SW 1271 (cell line): ENCODE measurements around the gene H2BW2.
"Not testable (repeated sequence)": the region's sequence is repeated elsewhere in the genome, so short reads cannot be mapped to it uniquely, and the experiment has no call there.

ENCODE experiments used
- DNase-seq, 2 experiments: peaks; one replicate each; lab custom pipeline; 2025; lab: John Stamatoyannopoulos, UW

H2BW2 gene

GRCh38 chrX:104039689-104040505 lies at the start of gene H2BW2:
Gene H2BW2 (plus strand): TSS chrX:104039956. CDS start chrX:104039995, 39 bp downstream.
- no peak for DNase-seq

GRCh38 chrX:103999234-103999633 lies 40.5 kb upstream of the H2BW2 start:
- no peak for DNase-seq

- DNase-seq, result no peak
Observed at GRCh38 chrX:104008831-104009230, 30.9 kb upstream of the H2BW2 start.

- no peak for DNase-seq
Observed at GRCh38 chrX:104013158-104013557, 26.6 kb upstream of the H2BW2 start.

- DNase-seq, result no peak
Observed at GRCh38 chrX:104013606-104014005, 26.1 kb upstream of the H2BW2 start, which contains the start of gene H2BW1. Gene H2BW1 (minus strand): TSS chrX:104013708. CDS start chrX:104013576, 132 bp downstream.

GRCh38 chrX:104015576-104015975 lies 24.2 kb upstream of the H2BW2 start:
- DNase-seq, result not testable (repeated sequence)

GRCh38 chrX:104018126-104018525 lies 21.6 kb upstream of the H2BW2 start:
- no peak for DNase-seq

GRCh38 chrX:104041003-104041402 lies 1.2 kb downstream of the H2BW2 start:
- no peak for DNase-seq

GRCh38 chrX:104045642-104046041 lies 5.9 kb downstream of the H2BW2 start:
- DNase-seq, result no peak

- no peak for DNase-seq
Observed at GRCh38 chrX:104047171-104047570, 7.4 kb downstream of the H2BW2 start.

GRCh38 chrX:104054956-104055355 lies 15.2 kb downstream of the H2BW2 start:
- not testable (repeated sequence) for DNase-seq

GRCh38 chrX:104062636-104063035 lies 22.9 kb downstream of the H2BW2 start:
- not testable (repeated sequence) for DNase-seq

GRCh38 chrX:104075778-104076445 lies 36.2 kb downstream of the H2BW2 start, which contains the start of gene TMSB15C:
Gene TMSB15C (minus strand): TSS chrX:104076236.
- DNase-seq, result not testable (repeated sequence)

GRCh38 chrX:104077854-104078253 lies 38.1 kb downstream of the H2BW2 start:
- not testable (repeated sequence) for DNase-seq

- DNase-seq, result no peak
Observed at GRCh38 chrX:104084063-104084462, 44.3 kb downstream of the H2BW2 start.

GRCh38 chrX:104084534-104085277 lies 45.0 kb downstream of the H2BW2 start:
- DNase-seq, result no peak

- DNase-seq, result no peak
Observed at GRCh38 chrX:104085477-104085876, 45.7 kb downstream of the H2BW2 start.

- no peak for DNase-seq
Observed at GRCh38 chrX:104085919-104086318, 46.2 kb downstream of the H2BW2 start.
